Psoas muscle (tissue), 8 donors: Measurements from ENCODE around the gene LCT. TPM values are rescaled to one million over a fixed set of nuclear protein-coding genes. Genes with fewer than 3 reads are reported as not detected.

ENCODE experiments used
- ATAC-seq, 4 donors: fragments of 200-7000 bp; cut with Tn5 transposase; one replicate each; pipeline ENCODE4 v1.9.1; 2020; ENCODE audit warnings: moderate library complexity in 3 of 4, mild to moderate bottlenecking in 2 of 4
- DNase-seq, 2 donors: peaks; one replicate each; pipeline ENCODE4 v3.0.0-alpha.2; 2020
- H3K27ac ChIP-seq: fragments of 200-600 bp; one replicate; pipeline ENCODE4 v1.8.0; 2022
- H3K27me3 ChIP-seq, 3 donors: fragments of 200-600 bp in 1 of 3; one replicate each; pipeline versions ENCODE4 v1.6.1 to v1.8.0; 2013 to 2022; ENCODE audit warnings: low read length in 2 of 3, mild to moderate bottlenecking in 2 of 3, moderate library complexity in 1 of 3; ENCODE audit not compliant: insufficient read depth in 3 of 3
- H3K36me3 ChIP-seq, 2 donors: fragments of 200-600 bp in 1 of 2; one replicate each; pipeline versions ENCODE4 v1.6.1 to v1.8.0; 2013 to 2022; ENCODE audit warnings: low read depth in 1 of 2, mild to moderate bottlenecking in 1 of 2, moderate library complexity in 1 of 2; ENCODE audit not compliant: insufficient read depth in 1 of 2
- H3K4me1 ChIP-seq: fragments of 200-600 bp; one replicate; pipeline ENCODE4 v1.8.0; 2022
- H3K4me3 ChIP-seq: fragments of 200-600 bp; one replicate; pipeline ENCODE4 v1.8.0; 2022; ENCODE audit warnings: mild to moderate bottlenecking
- H3K9me3 ChIP-seq: fragments of 200-600 bp; one replicate; pipeline ENCODE4 v1.8.0; 2022
- CTCF ChIP-seq: fragments of 200-600 bp; IDR thresholded peaks from one replicate; pipeline ENCODE4 v1.8.0; 2022; ENCODE audit warnings: antibody characterized with exemption
- WGBS, 3 donors: extraction: QIAGEN DNeasy Blood & Tissue Kit; methylation state at CpG; one replicate each; pipeline versions ENCODE4 v1.1.6 to v1.1.7; 2013; 5-methylcytosine and 5-hydroxymethylcytosine counted together
- intact Hi-C, 2 donors: fragments of 100-400 bp; cut with DNase I; formaldehyde crosslinking; loops; one replicate each; pipeline versions ENCODE4 v1.11.0 to v1.14.2; 2022
- polyA plus RNA-seq, 3 donors: library from polyadenylated mRNA; stranded (reverse); fragments of 200-250 nt; gene quantifications; one replicate each; pipeline ENCODE4 v1.2.3, GENCODE V29; 2013
- total RNA-seq, 4 donors: library from RNA; stranded (reverse); fragmentation: NEBNext Ultra II Directional in 2 of 4; extraction: Animal tissue kit (Norgen Biotek cat#: 25700) in 2 of 4; gene quantifications; one replicate each; pipeline versions ENCODE4 v1.2.1 to v1.2.4, GENCODE V29; 2021 to 2023
- donor health status: healthy with polysubstance abuse.
- donor health status: DM: no; HTN: no; CAD: no; lungs with moderate emphysema.
- donor health status: Bipolar disorder and iron deficiency.
- donor health status: healthy.
- donor health status: DM: yes; HTN: yes; CAD: no.
- donor health status: DM: no; HTN: no; CAD: no.
- donor health status: DM: no; HTN: no; CAD: no.
- donor health status: DM: yes; HTN: yes; CAD: no.

LCT gene
- total and polyA plus RNA-seq, 7 donors: 0.01 to 0.61 (median 0.03) TPM; not detected in 3

GRCh38 chr2:135740206-135740605 is 96.8 kb downstream of the LCT start:
- no peaks in the 10 kb centered on the region for H3K9me3 ChIP-seq
- ATAC-seq: no peak
- intact Hi-C loops: loop anchor here in 1 of 2 donors (10.0 kb wide), 2 partner anchors 205 to 585 kb away; partner anchors contain the start of genes R3HDM1 and ZRANB3

More at GRCh38 chr2:135740206-135740605, 96.8 kb downstream of the LCT start:
- no peaks in the 10 kb centered on the region for H3K27me3 ChIP-seq
- H3K4me1 ChIP-seq: peaks cover 22% of the 10 kb centered on the region
- no peak for DNase-seq
- H3K36me3 ChIP-seq: peaks cover 0 to 2% of the 10 kb centered on the region in 2 donors
- 98 to 99% (median 99%) methylated on average over 3 of the region's 3 CpGs for WGBS, 3 donors
- no peak for TF ChIP-seq CTCF
- H3K4me3 ChIP-seq: no peak overlapping the region
- H3K27ac ChIP-seq: no peak overlapping the region

Other genes with a start within 250 kb of the LCT start
- gene UBXN4, start 95.3 kb downstream of the LCT start, total RNA-seq: 100 to 1,000 TPM in 1 of 4 donors, 10 to 100 TPM in 3; 73.3 to 101 (median 96.0) TPM
- gene UBXN4, start 95.3 kb downstream of the LCT start, polyA plus RNA-seq: 100 to 1,000 TPM in 1 of 3 donors, 10 to 100 TPM in 2; 37.3 to 117 (median 53.1) TPM
- gene MCM6, start 39.3 kb upstream of the LCT start, total RNA-seq: 1 to 10 TPM; 6.0 to 9.4 (median 6.3) TPM
- 1 to 10 TPM; 3.3 to 4.9 (median 4.5) TPM for gene MCM6, start 39.3 kb upstream of the LCT start, polyA plus RNA-seq
- gene DARS1, start 148.4 kb upstream of the LCT start, total RNA-seq: 10 to 100 TPM; 61.8 to 89.7 (median 73.4) TPM
- 10 to 100 TPM; 54.2 to 81.2 (median 73.5) TPM for gene DARS1, start 148.4 kb upstream of the LCT start, polyA plus RNA-seq